Stimulated activated CD8-positive, alpha-beta memory T cell treated with anti-CD3 and anti-CD28 coated beads, Interleukin-2, amount 100 ng/mL, for 48 hours (primary cell): ENCODE measurements around the gene WDR73.

Source experiments
- DNase-seq, 2 donors: peaks; one replicate each; pipeline ENCODE4 v3.0.0-alpha.2; 2020; ENCODE audit warnings: low read depth in 2 of 2

WDR73 gene

GRCh38 chr15:84620626-84621025 is 33.5 kb downstream of the WDR73 start:
- DNase-seq, result no peak

GRCh38 chr15:84616235-84616634 is 37.8 kb downstream of the WDR73 start:
- no peak for DNase-seq

GRCh38 chr15:84611631-84612030 is 42.5 kb downstream of the WDR73 start:
- no peak for DNase-seq

DNA sequence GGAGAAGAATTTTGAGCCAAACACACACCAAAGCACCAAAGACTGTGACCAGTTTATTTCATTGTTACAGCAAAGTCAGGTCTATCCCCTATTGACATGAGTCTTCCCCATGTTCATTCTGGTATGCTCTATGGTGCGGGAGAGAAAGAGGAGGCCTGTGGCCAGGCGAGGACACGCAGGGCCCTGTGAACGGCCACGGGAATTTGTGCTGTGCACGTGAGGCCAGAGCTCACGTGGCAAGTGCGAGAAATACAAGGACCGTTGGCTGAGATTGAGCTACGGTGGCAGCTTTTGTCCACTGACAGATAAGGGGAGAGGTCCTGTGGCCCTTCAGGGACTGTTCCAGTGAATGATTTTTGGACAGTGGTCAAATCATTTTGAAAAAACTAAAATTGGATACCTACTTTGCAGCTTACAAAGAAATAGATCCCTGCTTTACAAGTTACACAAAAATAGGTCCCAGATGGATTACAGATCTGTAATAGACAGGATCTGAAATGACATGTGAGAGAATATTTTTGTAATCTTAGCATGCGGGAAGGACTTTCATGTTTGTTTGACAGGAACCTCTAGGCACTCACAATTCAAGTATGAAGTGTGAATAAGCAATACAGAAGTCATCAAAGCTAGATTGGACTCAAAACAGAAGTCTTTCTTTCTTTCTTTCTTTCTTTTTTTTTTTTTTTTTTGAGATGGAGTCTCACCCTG is 44.1 kb downstream of the WDR73 start:
- DNase-seq, result no peak

- no peak for DNase-seq
Observed at GRCh38 chr15:84608707-84609284, 45.3 kb downstream of the WDR73 start.

GRCh38 chr15:84606653-84607120 is 47.4 kb downstream of the WDR73 start:
- no peak for DNase-seq

- no peak for DNase-seq
Observed at GRCh38 chr15:84605554-84605882, 48.6 kb downstream of the WDR73 start.

- DNase-seq, result peak; percentile 57 to 71
Observed at GRCh38 chr15:84604826-84605553, 49.1 kb downstream of the WDR73 start.

DNA sequence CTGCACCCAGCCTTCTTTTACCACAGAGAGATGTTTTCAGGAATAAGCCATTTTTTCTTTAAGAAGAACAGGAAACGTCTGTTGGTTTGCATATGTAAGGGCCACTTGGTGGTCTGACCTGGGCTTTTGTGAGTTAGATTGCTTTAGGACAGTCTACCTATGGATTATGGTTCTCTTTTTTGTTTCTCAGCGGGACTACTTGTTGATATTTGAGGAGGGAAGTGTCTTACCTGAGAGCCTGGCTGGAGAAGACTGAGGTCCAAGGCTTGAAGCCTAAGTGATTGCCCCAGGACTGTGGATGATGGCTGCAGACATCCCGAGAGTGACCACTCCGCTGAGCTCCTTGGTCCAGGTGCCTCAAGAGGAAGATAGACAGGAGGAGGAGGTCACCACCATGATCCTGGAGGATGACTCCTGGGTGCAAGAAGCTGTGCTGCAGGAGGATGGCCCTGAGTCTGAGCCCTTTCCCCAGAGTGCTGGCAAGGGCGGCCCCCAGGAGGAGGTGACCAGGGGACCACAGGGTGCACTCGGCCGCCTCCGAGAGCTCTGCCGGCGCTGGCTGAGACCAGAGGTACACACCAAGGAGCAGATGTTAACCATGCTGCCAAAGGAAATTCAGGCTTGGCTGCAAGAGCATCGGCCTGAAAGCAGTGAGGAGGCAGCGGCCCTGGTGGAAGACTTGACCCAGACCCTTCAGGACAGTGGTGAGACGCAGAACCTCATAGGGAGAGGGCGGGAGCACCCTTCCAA is 50.3 kb downstream of the WDR73 start:
- DNase-seq, result no peak

DNA sequence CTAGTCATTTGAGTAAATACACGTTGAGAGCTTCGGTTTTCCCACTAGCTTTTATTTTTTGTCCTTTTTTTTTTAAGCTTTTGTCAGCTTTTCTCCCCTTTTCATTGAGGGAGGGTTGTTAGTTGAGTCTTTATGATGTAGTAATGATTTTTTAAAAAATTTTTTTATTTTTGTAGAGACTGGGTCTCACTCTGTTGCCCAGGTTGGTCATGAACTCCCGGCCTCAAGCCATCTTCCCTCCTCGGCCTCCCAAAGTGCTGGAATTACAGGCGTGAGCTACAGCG is 52.6 kb downstream of the WDR73 start:
- no peak for DNase-seq

GRCh38 chr15:84600687-84601554 is 53.2 kb downstream of the WDR73 start, which contains the start of gene ZSCAN2:
TSS of gene ZSCAN2 (plus strand) at chr15:84601009. CDS start at chr15:84603928, 2,919 bp downstream.
- DNase-seq, result peak; percentile 92

DNA sequence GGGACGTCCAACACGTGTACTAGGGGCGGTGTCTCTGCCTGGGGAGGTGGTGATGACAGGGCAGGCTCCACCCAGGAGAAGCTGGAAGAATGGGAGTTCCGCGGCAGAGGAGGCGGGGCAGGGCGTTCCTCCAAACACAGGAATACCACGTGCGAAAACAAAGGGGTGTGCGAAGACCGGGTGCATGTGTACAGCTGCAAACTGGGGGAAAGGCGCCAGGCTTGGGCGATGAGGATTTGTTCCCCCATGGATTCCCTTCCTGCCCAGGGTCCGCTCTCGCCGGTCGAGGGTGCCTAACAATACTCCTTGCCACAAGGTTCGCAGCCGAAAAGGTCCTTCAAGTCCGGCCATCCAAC is 53.8 kb downstream of the WDR73 start:
- DNase-seq, result peak; percentile 32 to 43

GRCh38 chr15:84599906-84600305 is 54.2 kb downstream of the WDR73 start:
- DNase-seq, result no peak

DNA sequence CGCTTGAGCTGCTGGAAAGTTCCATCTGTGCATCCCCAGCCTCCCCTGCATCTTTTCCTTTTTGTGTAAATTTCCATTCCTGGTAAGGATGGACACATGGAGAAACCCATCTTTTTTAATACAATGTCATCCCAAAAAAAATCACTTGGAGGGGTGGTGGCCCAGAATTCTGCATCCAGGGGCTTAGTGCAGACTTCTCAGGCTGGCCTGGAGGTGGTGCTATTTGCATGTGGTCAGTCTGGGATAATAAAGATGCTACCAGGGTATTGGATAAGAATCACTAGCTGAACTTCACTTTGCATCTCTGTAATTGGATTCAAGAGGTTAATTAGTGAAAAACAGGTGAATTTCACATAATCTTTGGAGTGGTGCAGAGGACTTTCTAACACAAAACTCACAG is 55.1 kb downstream of the WDR73 start:
- DNase-seq, result no peak

- DNase-seq, result no peak
Observed at GRCh38 chr15:84598250-84598649, 55.8 kb downstream of the WDR73 start.

GRCh38 chr15:84597296-84597695 is 56.8 kb downstream of the WDR73 start:
- no peak for DNase-seq

- DNase-seq, result no peak
Observed at GRCh38 chr15:84595660-84596059, 58.4 kb downstream of the WDR73 start.

GRCh38 chr15:84594617-84595290 is 59.3 kb downstream of the WDR73 start:
- no peak for DNase-seq

DNA sequence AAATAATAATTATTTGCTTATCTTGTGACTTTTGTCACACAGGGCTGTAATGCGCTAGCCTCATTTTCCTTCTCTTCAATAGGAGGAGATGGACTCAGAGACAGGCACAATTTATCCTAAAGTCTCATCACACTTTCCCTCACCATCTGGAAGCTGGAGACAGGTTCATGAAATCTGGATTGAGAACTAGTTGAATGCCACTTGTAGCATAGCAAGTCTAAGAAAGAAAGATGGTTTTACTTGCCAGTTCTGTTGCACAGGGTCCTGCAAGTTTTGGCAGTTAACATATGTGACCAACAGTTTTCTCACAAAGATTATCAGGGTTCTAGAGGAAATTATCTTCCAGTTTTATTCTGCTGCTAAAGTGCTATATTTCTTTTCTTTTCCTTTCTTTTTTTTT is 62.3 kb downstream of the WDR73 start:
- DNase-seq, result no peak

DNA sequence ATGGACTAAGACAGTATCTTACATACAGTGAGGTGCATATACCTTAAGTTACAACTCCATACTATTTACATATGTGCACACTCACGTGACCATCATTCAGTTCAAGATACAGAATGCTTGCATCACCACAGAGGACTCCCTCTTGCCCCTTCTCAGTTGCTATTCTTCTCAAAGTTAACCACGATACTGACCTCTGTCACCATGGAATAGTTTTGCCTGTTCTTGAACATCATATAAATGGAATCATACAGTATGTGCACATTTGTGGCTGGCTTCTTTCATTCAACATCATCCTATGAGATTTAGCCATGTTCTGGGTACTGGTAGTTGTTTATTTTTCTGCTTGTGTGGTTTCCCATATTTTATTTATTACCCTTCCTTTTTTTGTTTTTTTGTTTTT is 63.7 kb downstream of the WDR73 start:
- no peak for DNase-seq
